HG03175 (cell line): ENCODE measurements around the gene ZDBF2.
"Not testable (repeated sequence)": the region's sequence is repeated elsewhere in the genome, so short reads cannot be mapped to it uniquely, and the experiment has no call there.

Source experiments
- ATAC-seq: cut with Tn5 transposase; IDR thresholded peaks from one replicate; pipeline ENCODE4 v1.9.1; 2021; ENCODE audit warnings: mild to moderate bottlenecking, moderate library complexity; ENCODE audit not compliant: unreplicated experiment

ZDBF2 gene

GRCh38 chr2:206258615-206259014 is 15.8 kb upstream of the ZDBF2 start:
- ATAC-seq, result not testable (repeated sequence)

GRCh38 chr2:206259376-206260187 is 14.9 kb upstream of the ZDBF2 start:
- no peak for ATAC-seq

GRCh38 chr2:206260188-206261012 is 14.1 kb upstream of the ZDBF2 start:
- ATAC-seq, result peak; percentile 89

GRCh38 chr2:206263959-206264603 is 10.4 kb upstream of the ZDBF2 start:
- ATAC-seq, result no peak

GRCh38 chr2:206266130-206267125 is 8.0 kb upstream of the ZDBF2 start:
- ATAC-seq, result no peak

- no peak for ATAC-seq
Measured at GRCh38 chr2:206267567-206267966, 6.9 kb upstream of the ZDBF2 start.

GRCh38 chr2:206271065-206271464 is 3.4 kb upstream of the ZDBF2 start:
- ATAC-seq, result no peak

- ATAC-seq, result no peak
Measured at GRCh38 chr2:206273905-206274304, 558 bp upstream of the ZDBF2 start.

GRCh38 chr2:206275312-206276055 is 1.0 kb downstream of the ZDBF2 start:
- ATAC-seq, result peak; percentile 31

- no peak for ATAC-seq
Measured at GRCh38 chr2:206276169-206276942, 1.9 kb downstream of the ZDBF2 start.

GRCh38 chr2:206277503-206277902 is 3.0 kb downstream of the ZDBF2 start:
- ATAC-seq, result no peak

- ATAC-seq, result no peak
Measured at GRCh38 chr2:206282746-206283145, 8.3 kb downstream of the ZDBF2 start.

GRCh38 chr2:206287197-206287596 is 12.7 kb downstream of the ZDBF2 start:
- no peak for ATAC-seq

GRCh38 chr2:206289391-206289790 is 14.9 kb downstream of the ZDBF2 start:
- ATAC-seq, result no peak

- ATAC-seq, result no peak
Measured at GRCh38 chr2:206296128-206296527, 21.7 kb downstream of the ZDBF2 start.

GRCh38 chr2:206299608-206300007 is 25.1 kb downstream of the ZDBF2 start:
- not testable (repeated sequence) for ATAC-seq

GRCh38 chr2:206305523-206306245 is 31.2 kb downstream of the ZDBF2 start:
- ATAC-seq, result peak; percentile 86

GRCh38 chr2:206311026-206311425 is 36.6 kb downstream of the ZDBF2 start:
- no peak for ATAC-seq
